Activated naive CD4-positive, alpha-beta T cell treated with anti-CD3 and anti-CD28 coated beads, Interleukin-2, amount 10 ng/mL, durations not matched to agents 7 days and 5 days (primary cell): Measurements from ENCODE around the gene DCUN1D5.

Source experiments
- CTCF ChIA-PET: fragments of 350-600 bp; sonication (Branson Sonifier 250); formaldehyde crosslinking; loops from one replicate; lab custom pipeline; 2021; ENCODE audit warnings: antibody characterized with exemption; lab: Charles Lee
- DNase-seq: peaks from one replicate; pipeline ENCODE4 v3.0.0-alpha.2; 2020
- H3K27ac Mint-ChIP-seq: one replicate; pipeline ENCODE4 v1.8.0; 2021; ENCODE audit warnings: mild to moderate bottlenecking, moderate library complexity, mixed read lengths
- H3K27me3 Mint-ChIP-seq: one replicate; pipeline ENCODE4 v1.8.0; 2021; ENCODE audit warnings: mild to moderate bottlenecking, mixed read lengths
- H3K36me3 Mint-ChIP-seq: one replicate; pipeline ENCODE4 v1.8.0; 2021; ENCODE audit warnings: mixed read lengths
- H3K4me1 Mint-ChIP-seq: one replicate; pipeline ENCODE4 v1.8.0; 2021; ENCODE audit warnings: mixed read lengths
- H3K4me3 Mint-ChIP-seq: one replicate; pipeline ENCODE4 v1.8.0; 2021; ENCODE audit warnings: mild to moderate bottlenecking, moderate library complexity, mixed read lengths
- H3K9me3 Mint-ChIP-seq: one replicate; pipeline ENCODE4 v1.8.0; 2021; ENCODE audit warnings: mixed read lengths

DCUN1D5 gene

DNA sequence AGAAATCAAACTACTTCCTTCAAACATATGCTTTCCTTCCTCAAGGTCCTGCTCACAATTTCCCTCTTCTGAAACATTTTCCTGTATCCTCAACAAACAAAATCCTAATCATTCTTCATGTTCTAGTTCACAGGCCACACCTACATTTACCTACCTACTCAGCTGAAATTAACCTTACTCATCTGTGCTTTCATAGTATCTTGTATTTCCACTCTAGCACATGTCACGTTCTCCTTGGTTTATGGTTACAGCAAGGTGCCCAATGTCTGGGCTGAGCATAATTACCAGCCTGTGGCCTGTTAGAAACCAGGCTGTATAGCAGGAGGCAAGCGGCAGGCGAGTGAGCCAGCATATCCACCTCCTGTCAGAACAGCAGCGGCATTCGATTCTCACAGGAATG is 13.2 kb downstream of the DCUN1D5 start:
- Mint-ChIP-seq H3K36me3 (peaks cover 41% of the 10 kb centered on the region), H3K4me3 (no peak overlapping the region), H3K4me1 (no peaks in the 10 kb centered on the region), H3K27me3 (no peaks in the 10 kb centered on the region), H3K9me3 (no peaks in the 10 kb centered on the region), H3K27ac (no peak overlapping the region)
- CTCF ChIA-PET, result interaction anchor here (1.4 kb wide), 1 partner anchor 12 kb away, joined by 4 read pairs; no protein-coding TSS in a partner anchor
- DNase-seq, result no peak

DNA sequence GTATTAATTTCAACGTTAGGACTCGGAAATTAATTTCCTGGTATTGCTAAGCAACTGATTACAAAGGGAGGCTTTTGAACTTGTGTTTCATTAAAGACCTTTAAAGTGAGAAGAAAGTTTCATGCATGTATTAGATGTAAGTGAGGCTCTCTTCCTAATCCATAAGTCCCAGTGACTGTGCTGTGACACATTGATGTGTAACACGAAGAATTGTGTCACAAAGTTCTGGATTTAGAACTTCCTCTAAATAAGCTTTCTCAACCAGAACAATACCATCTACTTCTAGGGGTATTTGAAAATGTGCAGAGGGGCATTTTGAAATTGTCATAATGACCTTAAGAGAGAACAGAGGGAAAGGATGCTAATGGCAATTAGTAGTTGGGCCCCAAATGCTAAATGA is 14.4 kb downstream of the DCUN1D5 start:
- no peaks in the 10 kb centered on the region for H3K27me3 Mint-ChIP-seq
- H3K36me3 Mint-ChIP-seq, result peaks cover 38% of the 10 kb centered on the region
- no peak overlapping the region for H3K27ac Mint-ChIP-seq
- CTCF ChIA-PET, result interaction anchor here (1.4 kb wide), 1 partner anchor 13 kb away, joined by 4 read pairs; no protein-coding TSS in a partner anchor
- no peak overlapping the region for H3K4me3 Mint-ChIP-seq
- no peaks in the 10 kb centered on the region for H3K9me3 Mint-ChIP-seq
- H3K4me1 Mint-ChIP-seq, result no peaks in the 10 kb centered on the region
- DNase-seq, result no peak

DNA sequence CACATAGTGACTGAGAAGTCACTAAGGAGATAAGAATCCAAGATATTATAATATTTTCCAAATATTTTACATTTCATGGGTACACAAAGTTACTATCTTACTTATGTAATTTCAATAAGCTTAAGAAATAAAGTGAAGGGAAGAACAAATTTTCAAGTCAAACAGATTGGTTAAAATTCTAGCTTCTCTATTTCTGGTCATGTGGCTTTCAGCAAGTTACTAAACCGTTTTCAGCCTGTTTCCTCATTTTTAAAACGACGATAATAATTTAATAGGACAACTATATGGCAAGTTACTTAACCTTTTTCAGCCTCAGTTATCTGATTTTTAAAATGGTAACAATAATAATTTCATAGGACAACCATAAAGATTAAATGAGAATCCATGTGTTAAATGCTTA is 15.6 kb downstream of the DCUN1D5 start:
- Mint-ChIP-seq H3K27ac (no peak overlapping the region), H3K9me3 (no peaks in the 10 kb centered on the region), H3K4me1 (no peaks in the 10 kb centered on the region), H3K4me3 (no peak overlapping the region), H3K36me3 (peaks cover 41% of the 10 kb centered on the region), H3K27me3 (no peaks in the 10 kb centered on the region)
- CTCF ChIA-PET, result no interaction called here
- DNase-seq, result no peak

DNA sequence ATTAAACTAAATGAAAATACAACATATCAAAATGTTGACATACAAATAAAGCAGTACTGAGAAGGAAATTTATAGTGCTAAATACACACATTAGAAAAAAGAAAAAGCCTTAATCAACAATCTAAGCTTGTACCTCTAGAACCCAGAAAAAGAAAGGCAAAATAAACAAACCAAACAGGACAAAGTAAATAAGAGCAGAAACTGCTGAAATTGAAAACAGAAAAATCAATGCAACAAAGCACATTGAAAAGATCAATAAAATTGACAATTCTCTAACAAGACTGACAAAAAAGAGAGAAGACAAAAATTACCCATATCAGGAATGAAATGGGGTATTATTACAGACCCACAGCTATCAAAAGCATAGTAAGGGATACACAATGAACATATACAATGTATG is 21.0 kb downstream of the DCUN1D5 start:
- no peak overlapping the region for H3K4me3 Mint-ChIP-seq
- no peak overlapping the region for H3K27ac Mint-ChIP-seq
- DNase-seq, result no peak
- H3K36me3 Mint-ChIP-seq, result peaks cover 30% of the 10 kb centered on the region
- CTCF ChIA-PET, result interaction anchor here (1.4 kb wide), 1 partner anchor 19 kb away, joined by 5 read pairs; no protein-coding TSS in a partner anchor
- H3K9me3 Mint-ChIP-seq, result no peaks in the 10 kb centered on the region
- H3K4me1 Mint-ChIP-seq, result peaks cover 32% of the 10 kb centered on the region
- H3K27me3 Mint-ChIP-seq, result no peaks in the 10 kb centered on the region

DNA sequence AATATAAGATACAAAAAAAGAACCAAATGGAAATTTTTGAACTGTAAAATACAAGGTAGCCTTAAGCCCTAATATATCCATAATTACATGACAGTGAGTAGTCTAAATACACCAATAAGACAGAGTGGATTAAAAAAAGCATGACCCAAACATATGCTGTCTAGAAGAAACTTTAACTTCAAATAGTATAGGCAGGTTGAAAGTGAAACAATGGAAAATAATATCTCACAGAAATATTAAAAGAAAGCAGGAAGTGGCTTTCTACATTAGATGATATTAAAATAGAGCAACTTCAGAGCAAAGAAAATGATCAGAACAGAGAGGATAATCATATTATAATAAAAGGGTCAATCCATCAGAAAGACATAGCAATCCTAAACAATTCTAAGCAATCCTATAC is 21.8 kb downstream of the DCUN1D5 start:
- H3K9me3 Mint-ChIP-seq, result no peaks in the 10 kb centered on the region
- peaks cover 32% of the 10 kb centered on the region for H3K4me1 Mint-ChIP-seq
- no peak overlapping the region for H3K27ac Mint-ChIP-seq
- H3K36me3 Mint-ChIP-seq, result peaks cover 33% of the 10 kb centered on the region
- no peak for DNase-seq
- H3K4me3 Mint-ChIP-seq, result no peak overlapping the region
- no peaks in the 10 kb centered on the region for H3K27me3 Mint-ChIP-seq
- CTCF ChIA-PET, result interaction anchor here (1.4 kb wide), 1 partner anchor 20 kb away, joined by 5 read pairs; no protein-coding TSS in a partner anchor

DNA sequence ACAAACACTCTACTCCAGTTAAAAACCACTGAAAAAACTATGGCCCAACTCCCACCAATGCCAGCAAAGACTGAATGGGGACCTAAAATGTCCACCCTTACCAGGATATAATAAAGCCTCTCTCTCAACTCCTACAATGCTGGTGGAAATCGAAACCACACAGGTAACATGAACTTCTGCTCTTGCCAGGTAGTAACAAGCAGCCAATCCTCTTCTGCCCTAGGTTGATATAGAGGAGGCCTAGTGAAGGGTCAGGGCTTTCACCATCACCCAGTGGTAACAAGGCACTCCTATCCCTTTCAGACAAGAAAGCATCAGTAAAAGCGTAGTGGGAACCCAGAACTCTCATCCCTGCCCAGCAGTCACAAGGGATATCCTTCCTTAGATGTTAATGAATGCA is 22.6 kb downstream of the DCUN1D5 start:
- Mint-ChIP-seq H3K9me3 (no peaks in the 10 kb centered on the region), H3K27ac (peak overlapping the region; percentile 16), H3K4me1 (peaks cover 32% of the 10 kb centered on the region), H3K36me3 (peaks cover 33% of the 10 kb centered on the region), H3K27me3 (no peaks in the 10 kb centered on the region), H3K4me3 (no peak overlapping the region)
- DNase-seq, result no peak
- CTCF ChIA-PET, result no interaction called here

DNA sequence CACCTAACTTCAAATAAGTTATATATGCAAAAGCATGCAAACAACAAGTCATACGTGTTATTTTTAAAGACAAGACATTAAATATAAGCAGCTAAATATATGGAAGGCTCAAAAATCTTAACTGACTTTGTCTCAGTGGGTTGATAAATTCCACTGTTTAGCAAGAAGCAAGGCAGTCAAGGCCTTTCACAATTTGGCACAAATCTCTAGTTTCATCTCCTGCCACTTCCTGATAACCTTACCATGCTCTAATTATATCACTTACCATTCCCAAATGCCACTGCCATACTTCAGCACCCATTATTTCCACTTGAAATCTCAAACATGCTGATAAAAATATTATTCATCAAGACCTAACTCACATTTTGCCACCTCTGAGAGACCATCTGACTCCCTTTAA is 24.8 kb downstream of the DCUN1D5 start:
- Mint-ChIP-seq H3K36me3 (peaks cover 37% of the 10 kb centered on the region), H3K4me3 (no peak overlapping the region), H3K27me3 (no peaks in the 10 kb centered on the region), H3K9me3 (no peaks in the 10 kb centered on the region), H3K27ac (no peak overlapping the region), H3K4me1 (peaks cover 32% of the 10 kb centered on the region)
- CTCF ChIA-PET, result interaction anchor here (1.4 kb wide), 1 partner anchor 10 kb away, joined by 5 read pairs; no protein-coding TSS in a partner anchor
- no peak for DNase-seq

DNA sequence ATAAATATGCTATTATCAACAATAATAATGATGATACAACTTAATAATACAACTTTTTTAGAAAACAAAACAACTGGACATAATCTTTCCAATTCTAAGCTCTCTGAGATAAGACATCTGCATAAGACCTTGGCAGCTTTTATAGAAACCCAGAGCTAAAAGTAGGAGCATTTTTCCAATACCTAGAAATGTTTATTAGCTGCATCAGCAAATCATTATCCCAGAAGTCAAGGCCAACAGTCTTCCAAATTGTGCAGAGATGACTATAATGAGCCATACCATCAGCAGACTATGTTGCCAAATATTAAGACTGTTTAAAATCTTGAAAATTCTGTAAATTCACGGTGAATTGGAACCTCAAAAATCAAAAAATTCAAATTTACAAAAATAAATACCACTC is 30.3 kb downstream of the DCUN1D5 start:
- Mint-ChIP-seq H3K4me1 (no peaks in the 10 kb centered on the region), H3K27ac (no peak overlapping the region), H3K27me3 (no peaks in the 10 kb centered on the region), H3K36me3 (peaks cover 25% of the 10 kb centered on the region), H3K9me3 (no peaks in the 10 kb centered on the region), H3K4me3 (no peak overlapping the region)
- CTCF ChIA-PET, result interaction anchor here (0.8 kb wide), 1 partner anchor 24 kb away, joined by 3 read pairs; no protein-coding TSS in a partner anchor
- DNase-seq, result no peak

DNA sequence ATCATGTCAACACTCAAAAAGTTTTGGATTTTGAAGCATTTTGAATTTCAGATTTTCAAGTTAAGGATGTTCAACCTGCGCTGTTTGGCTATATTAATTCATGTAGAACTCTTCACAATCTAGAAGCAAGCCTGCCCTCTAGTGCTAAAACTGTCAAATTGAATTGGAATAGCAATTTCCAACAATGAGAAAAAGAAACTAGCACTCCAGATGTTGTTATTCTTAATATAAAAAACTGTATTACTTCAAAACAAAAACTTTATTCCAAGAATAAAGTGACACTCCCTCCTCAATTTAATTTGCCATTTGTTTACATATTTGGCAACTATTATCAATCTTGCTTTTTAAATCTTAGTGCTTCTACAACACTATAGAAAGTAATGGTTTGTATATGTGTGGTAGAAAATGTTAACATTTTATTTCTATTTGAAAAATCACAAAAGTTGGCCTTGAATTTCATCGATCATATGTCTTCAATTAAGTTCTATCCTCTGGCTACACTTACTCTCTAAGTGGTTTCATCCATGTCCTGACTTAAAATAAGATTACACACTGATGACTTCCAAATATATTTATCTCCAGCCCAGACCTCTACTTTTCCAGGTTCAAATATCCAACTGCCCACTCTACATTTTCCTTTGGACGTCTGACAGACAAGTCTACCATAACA is 36.6 kb downstream of the DCUN1D5 start:
- H3K4me1 Mint-ChIP-seq, result no peaks in the 10 kb centered on the region
- H3K9me3 Mint-ChIP-seq, result no peaks in the 10 kb centered on the region
- CTCF ChIA-PET, result interaction anchor here (0.6 to 1.4 kb wide), 6 partner anchors 19 to 224 kb away, joined by 3 to 8 read pairs (median 4); no protein-coding TSS in a partner anchor
- H3K27ac Mint-ChIP-seq, result no peak overlapping the region
- no peaks in the 10 kb centered on the region for H3K27me3 Mint-ChIP-seq
- peaks cover 3% of the 10 kb centered on the region for H3K36me3 Mint-ChIP-seq
- no peak for DNase-seq
- no peak overlapping the region for H3K4me3 Mint-ChIP-seq

DNA sequence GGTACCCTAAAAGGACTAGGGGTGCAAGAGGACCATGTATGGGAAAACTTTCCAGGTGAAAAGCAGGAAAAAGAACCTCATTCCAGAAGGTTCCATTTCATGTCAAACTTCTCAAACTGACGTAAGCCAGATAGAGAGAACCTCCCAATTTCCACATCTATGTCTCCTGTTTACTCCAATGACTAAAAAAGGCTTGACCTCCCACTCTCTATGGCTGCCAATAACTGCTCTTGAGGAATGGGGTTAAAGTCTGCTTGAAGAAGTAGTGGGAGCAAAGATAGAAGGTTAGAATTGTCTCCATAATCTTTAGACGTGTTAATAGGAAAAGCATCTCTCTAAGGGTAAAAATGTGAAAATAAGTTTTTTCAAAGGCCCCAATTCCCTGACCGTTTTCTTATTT is 38.0 kb downstream of the DCUN1D5 start:
- H3K36me3 Mint-ChIP-seq, result no peaks in the 10 kb centered on the region
- CTCF ChIA-PET, result interaction anchor here (1.4 kb wide), 2 partner anchors 18 to 109 kb away, joined by 4 to 8 read pairs; no protein-coding TSS in a partner anchor
- H3K9me3 Mint-ChIP-seq, result no peaks in the 10 kb centered on the region
- no peaks in the 10 kb centered on the region for H3K4me1 Mint-ChIP-seq
- no peak overlapping the region for H3K27ac Mint-ChIP-seq
- DNase-seq, result no peak
- H3K4me3 Mint-ChIP-seq, result no peak overlapping the region
- no peaks in the 10 kb centered on the region for H3K27me3 Mint-ChIP-seq

DNA sequence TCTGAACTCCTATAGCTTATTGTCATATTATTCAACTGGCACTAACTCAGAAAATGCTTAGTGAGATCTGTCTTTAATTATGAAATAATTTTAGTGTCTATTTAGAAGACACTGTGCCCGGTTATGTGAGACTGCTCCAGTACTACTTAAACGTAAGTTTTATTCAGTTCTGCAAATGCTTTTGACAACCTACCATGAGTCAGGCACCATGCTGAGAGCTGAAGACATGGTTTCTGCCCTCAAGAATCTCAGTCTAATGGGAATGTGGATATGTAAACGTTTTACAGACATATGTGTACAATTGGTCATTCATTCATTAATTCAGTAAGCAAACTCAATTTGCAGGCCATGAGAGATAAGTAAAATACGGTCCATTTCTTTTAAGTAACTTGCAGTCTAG is 40.0 kb downstream of the DCUN1D5 start:
- Mint-ChIP-seq H3K9me3 (no peaks in the 10 kb centered on the region), H3K36me3 (no peaks in the 10 kb centered on the region), H3K27me3 (no peaks in the 10 kb centered on the region), H3K27ac (no peak overlapping the region), H3K4me1 (no peaks in the 10 kb centered on the region), H3K4me3 (no peak overlapping the region)
- CTCF ChIA-PET, result interaction anchor here (1.8 to 1.9 kb wide), 2 partner anchors 16 to 137 kb away, joined by 7 to 9 read pairs; no protein-coding TSS in a partner anchor
- DNase-seq, result no peak

DNA sequence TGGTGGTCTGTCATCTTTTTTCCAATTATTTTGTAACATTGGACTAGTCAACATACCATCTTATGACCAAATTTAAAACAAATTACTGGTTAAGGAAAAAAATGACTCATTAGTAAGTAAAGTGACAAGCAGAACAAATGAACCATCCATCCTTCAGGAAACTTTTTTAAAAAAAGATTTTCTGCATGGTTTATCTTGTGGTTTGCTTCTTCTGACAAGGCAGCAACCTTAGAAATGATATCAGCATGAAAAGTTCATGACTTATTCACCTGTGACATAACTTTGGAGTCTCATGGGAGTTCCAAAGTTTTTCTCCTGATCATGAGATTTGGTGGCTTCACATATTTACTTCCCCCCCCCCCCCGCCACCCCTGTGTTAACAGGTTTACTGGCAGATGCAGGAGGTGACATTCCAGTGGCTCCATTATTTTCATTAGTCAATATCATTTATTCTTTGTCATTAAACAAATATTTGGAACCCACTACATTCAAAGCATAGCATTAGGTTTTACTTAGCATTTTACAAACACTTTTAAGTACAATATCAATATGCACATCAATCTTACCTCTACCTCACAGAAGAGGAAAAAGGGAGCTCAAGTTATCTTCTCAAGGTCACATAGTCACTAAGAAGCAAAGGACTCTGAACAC is 40.7 kb downstream of the DCUN1D5 start:
- Mint-ChIP-seq H3K27me3 (peaks cover 4% of the 10 kb centered on the region), H3K4me1 (no peaks in the 10 kb centered on the region), H3K36me3 (no peaks in the 10 kb centered on the region), H3K9me3 (no peaks in the 10 kb centered on the region), H3K4me3 (no peak overlapping the region), H3K27ac (no peak overlapping the region)
- DNase-seq, result no peak
- CTCF ChIA-PET, result no interaction called here

DNA sequence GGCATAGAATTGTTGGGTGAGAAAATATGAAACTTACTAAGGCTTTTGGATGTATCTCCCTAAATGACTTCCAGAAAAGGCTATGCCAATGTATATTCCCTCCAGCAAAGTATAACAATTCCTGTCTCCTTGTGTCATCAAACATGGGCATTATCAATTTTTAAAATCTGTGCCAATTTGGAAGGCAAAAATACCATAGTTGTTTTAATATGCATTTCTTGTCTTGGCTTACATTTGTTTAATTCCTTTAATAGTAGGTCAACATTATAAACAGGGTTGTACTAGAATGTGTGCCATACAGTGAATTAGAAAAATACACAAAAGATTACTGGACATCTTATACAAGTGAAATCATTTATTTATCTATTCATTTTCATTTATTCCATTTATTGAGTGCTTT is 41.6 kb downstream of the DCUN1D5 start:
- Mint-ChIP-seq H3K27me3 (peaks cover 5% of the 10 kb centered on the region), H3K4me3 (no peak overlapping the region), H3K27ac (no peak overlapping the region), H3K9me3 (no peaks in the 10 kb centered on the region), H3K4me1 (no peaks in the 10 kb centered on the region), H3K36me3 (no peaks in the 10 kb centered on the region)
- no peak for DNase-seq
- CTCF ChIA-PET, result no interaction called here

DNA sequence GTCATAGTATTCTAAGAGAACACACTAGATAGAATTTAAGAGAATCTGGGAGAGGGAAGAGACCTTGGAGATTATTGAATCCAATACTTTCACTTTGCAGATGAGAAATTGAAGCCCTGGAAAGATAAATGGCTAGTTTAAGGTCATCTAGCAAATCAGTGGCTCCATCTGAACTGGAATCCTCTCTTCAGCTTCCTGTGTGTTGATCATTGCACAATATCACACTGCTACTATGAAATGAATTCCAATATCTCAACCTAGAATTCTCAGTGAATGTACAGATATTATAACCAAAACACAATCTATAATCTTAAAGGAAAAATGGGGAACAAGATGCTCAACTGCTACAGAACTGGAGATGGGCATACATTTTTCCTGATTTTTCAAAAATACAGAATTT is 44.1 kb downstream of the DCUN1D5 start:
- H3K4me3 Mint-ChIP-seq, result no peak overlapping the region
- no peak for DNase-seq
- no peaks in the 10 kb centered on the region for H3K36me3 Mint-ChIP-seq
- peaks cover 5% of the 10 kb centered on the region for H3K27me3 Mint-ChIP-seq
- H3K4me1 Mint-ChIP-seq, result no peaks in the 10 kb centered on the region
- H3K27ac Mint-ChIP-seq, result no peak overlapping the region
- no peaks in the 10 kb centered on the region for H3K9me3 Mint-ChIP-seq
- CTCF ChIA-PET, result interaction anchor here (1.4 kb wide), 1 partner anchor 12 kb away, joined by 5 read pairs; no protein-coding TSS in a partner anchor
